ENCODE data around the gene STK39. TPM values are rescaled to one million over a fixed set of nuclear protein-coding genes. Genes with fewer than 3 reads are reported as not detected.
A peak's percentile ranks its signal among the peaks of the same experiment; 100 is the strongest.

The STK39 gene
- total and polyA plus RNA-seq, 5 experiments from 2014 or later = 4.3 to 18.1 (median 8.3) TPM

GRCh38 chr2:168198476-168199207 lies 48.8 kb downstream of the STK39 start:
- Mint-ChIP-seq H3K4me1 (peaks cover 27 to 75% (median 48%) of the 10 kb centered on the region in 4 donors), H3K9me3 (no peaks in the 10 kb centered on the region), H3K36me3 (peaks cover 0 to 12% (median 7%) of the 10 kb centered on the region in 3 donors), H3K27ac (no peak overlapping the region), H3K4me3 (no peak overlapping the region), H3K27me3 (no peaks in the 10 kb centered on the region)
- ATAC-seq = no peak
- POLR2A ChIA-PET = no interaction called here
- DNase-seq = no peak

- ATAC-seq = no peak
- DNase-seq = no peak
- no peaks in the 10 kb centered on the region for H3K36me3 Mint-ChIP-seq
- H3K27ac Mint-ChIP-seq = peak overlapping the region in 3 of 10 donors; percentile 17 to 71 (median 49)
- H3K27me3 Mint-ChIP-seq = no peaks in the 10 kb centered on the region
- POLR2A ChIA-PET = no interaction called here
- no peak overlapping the region for H3K4me3 Mint-ChIP-seq
- peaks cover 28 to 86% (median 53%) of the 10 kb centered on the region in 4 donors for H3K4me1 Mint-ChIP-seq
- no peaks in the 10 kb centered on the region for H3K9me3 Mint-ChIP-seq
These were observed 50.6 kb downstream of the STK39 start for GRCh38 chr2:168196764-168197180.

GRCh38 chr2:168194784-168195522 lies 52.4 kb downstream of the STK39 start:
- DNase-seq (peak in 1 of 10 donors; percentile 31), ATAC-seq (no peak)
- Mint-ChIP-seq H3K4me1 (peaks cover 20 to 89% (median 60%) of the 10 kb centered on the region in 4 donors), H3K27ac (peak overlapping the region in 8 of 10 donors; percentile 33 to 84 (median 82)), H3K27me3 (no peaks in the 10 kb centered on the region), H3K4me3 (peak overlapping the region; percentile 38 to 68 (median 55)), H3K9me3 (no peaks in the 10 kb centered on the region), H3K36me3 (no peaks in the 10 kb centered on the region)
- POLR2A ChIA-PET = interaction anchor here (1.2 kb wide), 1 partner anchor 11 kb away, joined by 4 read pairs; no protein-coding TSS in a partner anchor

- Mint-ChIP-seq H3K4me3 (peak overlapping the region; percentile 43 to 81 (median 71)), H3K36me3 (peaks cover 0 to 4% (median 0%) of the 10 kb centered on the region in 3 donors), H3K4me1 (peaks cover 23 to 85% (median 59%) of the 10 kb centered on the region in 4 donors), H3K27ac (peak overlapping the region; percentile 2 to 80 (median 54)), H3K27me3 (no peaks in the 10 kb centered on the region), H3K9me3 (no peaks in the 10 kb centered on the region)
- POLR2A ChIA-PET = interaction anchor here (0.6 kb wide), 1 partner anchor 1391 kb away, joined by 3 read pairs; no protein-coding TSS in a partner anchor
- peak; percentile 98 to 99 for ATAC-seq
- DNase-seq = peak in 9 of 10 donors; percentile 12 to 75 (median 55)
These were observed 54.4 kb downstream of the STK39 start for GRCh38 chr2:168192839-168193616.

GRCh38 chr2:168191955-168192785 lies 55.2 kb downstream of the STK39 start:
- ATAC-seq (no peak), DNase-seq (no peak)
- Mint-ChIP-seq H3K4me3 (peak overlapping the region in 3 of 10 donors; percentile 19 to 70 (median 45)), H3K4me1 (peaks cover 23 to 83% (median 58%) of the 10 kb centered on the region in 4 donors), H3K9me3 (no peaks in the 10 kb centered on the region), H3K36me3 (peaks cover 0 to 4% (median 0%) of the 10 kb centered on the region in 3 donors), H3K27me3 (no peaks in the 10 kb centered on the region), H3K27ac (peak overlapping the region in 2 of 10 donors; percentile 50 to 60)
- POLR2A ChIA-PET = no interaction called here

- Mint-ChIP-seq H3K27ac (peak overlapping the region in 1 of 10 donors; percentile 29), H3K9me3 (no peaks in the 10 kb centered on the region), H3K4me1 (peaks cover 26 to 80% (median 62%) of the 10 kb centered on the region in 4 donors), H3K4me3 (no peak overlapping the region), H3K36me3 (peaks cover 0 to 4% (median 0%) of the 10 kb centered on the region in 3 donors), H3K27me3 (no peaks in the 10 kb centered on the region)
- DNase-seq = no peak
- ATAC-seq = no peak
- POLR2A ChIA-PET = no interaction called here
These were observed 56.6 kb downstream of the STK39 start for GRCh38 chr2:168190590-168191336.

GRCh38 chr2:168189835-168190569 lies 57.4 kb downstream of the STK39 start:
- no peak for ATAC-seq
- no peak overlapping the region for H3K4me3 Mint-ChIP-seq
- H3K36me3 Mint-ChIP-seq = peaks cover 0 to 4% (median 0%) of the 10 kb centered on the region in 3 donors
- peak overlapping the region in 3 of 10 donors; percentile 12 to 29 (median 18) for H3K27ac Mint-ChIP-seq
- POLR2A ChIA-PET = no interaction called here
- H3K9me3 Mint-ChIP-seq = no peaks in the 10 kb centered on the region
- no peak for DNase-seq
- H3K27me3 Mint-ChIP-seq = no peaks in the 10 kb centered on the region
- H3K4me1 Mint-ChIP-seq = peaks cover 25 to 80% (median 61%) of the 10 kb centered on the region in 4 donors

- Mint-ChIP-seq H3K27ac (no peak overlapping the region), H3K4me1 (peaks cover 23 to 80% (median 66%) of the 10 kb centered on the region in 4 donors), H3K36me3 (peaks cover 0 to 4% (median 0%) of the 10 kb centered on the region in 3 donors), H3K9me3 (no peaks in the 10 kb centered on the region), H3K4me3 (no peak overlapping the region), H3K27me3 (no peaks in the 10 kb centered on the region)
- POLR2A ChIA-PET = no interaction called here
- ATAC-seq (no peak), DNase-seq (no peak)
These were observed 59.4 kb downstream of the STK39 start for GRCh38 chr2:168188002-168188401.

GRCh38 chr2:168186452-168186851 lies 60.9 kb downstream of the STK39 start:
- POLR2A ChIA-PET = no interaction called here
- H3K4me1 Mint-ChIP-seq = peaks cover 22 to 77% (median 62%) of the 10 kb centered on the region in 4 donors
- no peak overlapping the region for H3K4me3 Mint-ChIP-seq

GRCh38 chr2:168185583-168186274 lies 61.7 kb downstream of the STK39 start:
- Mint-ChIP-seq H3K27me3 (no peaks in the 10 kb centered on the region), H3K4me3 (peak overlapping the region in 1 of 10 donors; percentile 1), H3K27ac (peak overlapping the region in 1 of 10 donors; percentile 21), H3K4me1 (peaks cover 22 to 73% (median 56%) of the 10 kb centered on the region in 4 donors), H3K36me3 (peaks cover 7 to 17% (median 9%) of the 10 kb centered on the region in 3 donors), H3K9me3 (no peaks in the 10 kb centered on the region)
- DNase-seq (no peak), ATAC-seq (no peak)
- POLR2A ChIA-PET = no interaction called here

More at GRCh38 chr2:168186452-168186851, 60.9 kb downstream of the STK39 start:
- Mint-ChIP-seq H3K9me3 (no peaks in the 10 kb centered on the region), H3K27ac (no peak overlapping the region), H3K27me3 (no peaks in the 10 kb centered on the region), H3K36me3 (peaks cover 6 to 10% (median 7%) of the 10 kb centered on the region in 3 donors)
- DNase-seq = no peak
- ATAC-seq = no peak
